ENCODE data around the gene DDAH1.
A peak's percentile ranks its signal among the peaks of the same experiment; 100 is the strongest.

DDAH1 gene

GRCh38 chr1:85379203-85380136 is 85.5 kb downstream of the DDAH1 start:
- no peak for FAIRE-seq
- TF ChIP-seq TAF1 (IDR thresholded peaks at IDR 0.05; ENCODE audit: borderline replicate concordance, low read depth, low read length) (no peak), POLR2A (IDR thresholded peaks at IDR 0.05; ENCODE audit: low read depth, low read length) (no peak), POLR2AphosphoS5 (IDR thresholded peaks at IDR 0.05; ENCODE audit: low read depth, low read length) (no peak)
- DNase-seq (ENCODE audit: insufficient read length) = no peak

GRCh38 chr1:85378534-85378933 is 86.4 kb downstream of the DDAH1 start:
- TF ChIP-seq POLR2A (IDR thresholded peaks at IDR 0.05; ENCODE audit: low read depth, low read length) (no peak), POLR2AphosphoS5 (IDR thresholded peaks at IDR 0.05; ENCODE audit: low read depth, low read length) (no peak), TAF1 (IDR thresholded peaks at IDR 0.05; ENCODE audit: borderline replicate concordance, low read depth, low read length) (no peak)
- FAIRE-seq = no peak
- DNase-seq (ENCODE audit: insufficient read length) = no peak

- no peak for DNase-seq (ENCODE audit: insufficient read length)
- FAIRE-seq = no peak
- TF ChIP-seq POLR2A (IDR thresholded peaks at IDR 0.05; ENCODE audit: low read depth, low read length) (no peak), TAF1 (IDR thresholded peaks at IDR 0.05; ENCODE audit: borderline replicate concordance, low read depth, low read length) (no peak)
Measured at GRCh38 chr1:85376356-85376755, 88.6 kb downstream of the DDAH1 start.

GRCh38 chr1:85375493-85375892 is 89.5 kb downstream of the DDAH1 start:
- FAIRE-seq (no peak), DNase-seq (ENCODE audit: insufficient read length) (no peak)
- no peak for TF ChIP-seq POLR2AphosphoS5 (IDR thresholded peaks at IDR 0.05; ENCODE audit: low read depth, low read length)
- TF ChIP-seq POLR2A (IDR thresholded peaks at IDR 0.05; ENCODE audit: low read depth, low read length) = no peak
- no peak for TF ChIP-seq TAF1 (IDR thresholded peaks at IDR 0.05; ENCODE audit: borderline replicate concordance, low read depth, low read length)

GRCh38 chr1:85374160-85374559 is 90.8 kb downstream of the DDAH1 start:
- no peak for DNase-seq (ENCODE audit: insufficient read length)

GRCh38 chr1:85373378-85373708 is 91.6 kb downstream of the DDAH1 start:
- TF ChIP-seq POLR2A (IDR thresholded peaks at IDR 0.05; ENCODE audit: low read depth, low read length) = no peak
- no peak for TF ChIP-seq POLR2AphosphoS5 (IDR thresholded peaks at IDR 0.05; ENCODE audit: low read depth, low read length)
- no peak for TF ChIP-seq TAF1 (IDR thresholded peaks at IDR 0.05; ENCODE audit: borderline replicate concordance, low read depth, low read length)
- DNase-seq (ENCODE audit: insufficient read length) (no peak), FAIRE-seq (no peak)

More at GRCh38 chr1:85374160-85374559, 90.8 kb downstream of the DDAH1 start:
- TF ChIP-seq POLR2AphosphoS5 (IDR thresholded peaks at IDR 0.05; ENCODE audit: low read depth, low read length) (no peak), TAF1 (IDR thresholded peaks at IDR 0.05; ENCODE audit: borderline replicate concordance, low read depth, low read length) (no peak), POLR2A (IDR thresholded peaks at IDR 0.05; ENCODE audit: low read depth, low read length) (no peak)
- peak; percentile 5 for FAIRE-seq

- no peak for DNase-seq (ENCODE audit: insufficient read length)
- no peak for FAIRE-seq
- TF ChIP-seq TAF1 (IDR thresholded peaks at IDR 0.05; ENCODE audit: borderline replicate concordance, low read depth, low read length) (no peak), POLR2A (IDR thresholded peaks at IDR 0.05; ENCODE audit: low read depth, low read length) (no peak), POLR2AphosphoS5 (IDR thresholded peaks at IDR 0.05; ENCODE audit: low read depth, low read length) (no peak)
Measured at GRCh38 chr1:85372683-85373377, 92.1 kb downstream of the DDAH1 start.

- DNase-seq (ENCODE audit: insufficient read length) (no peak), FAIRE-seq (no peak)
- no peak for TF ChIP-seq POLR2AphosphoS5 (IDR thresholded peaks at IDR 0.05; ENCODE audit: low read depth, low read length)
- TF ChIP-seq POLR2A (IDR thresholded peaks at IDR 0.05; ENCODE audit: low read depth, low read length) = no peak
- no peak for TF ChIP-seq TAF1 (IDR thresholded peaks at IDR 0.05; ENCODE audit: borderline replicate concordance, low read depth, low read length)
Measured at GRCh38 chr1:85371021-85371420, 93.9 kb downstream of the DDAH1 start.

- no peak for TF ChIP-seq TAF1 (IDR thresholded peaks at IDR 0.05; ENCODE audit: borderline replicate concordance, low read depth, low read length)
- TF ChIP-seq POLR2A (IDR thresholded peaks at IDR 0.05; ENCODE audit: low read depth, low read length) = no peak
- no peak for TF ChIP-seq POLR2AphosphoS5 (IDR thresholded peaks at IDR 0.05; ENCODE audit: low read depth, low read length)
- DNase-seq (ENCODE audit: insufficient read length) (no peak), FAIRE-seq (no peak)
Measured at GRCh38 chr1:85368073-85368770, 96.7 kb downstream of the DDAH1 start.

- DNase-seq (ENCODE audit: insufficient read length) (no peak), FAIRE-seq (no peak)
- TF ChIP-seq TAF1 (IDR thresholded peaks at IDR 0.05; ENCODE audit: borderline replicate concordance, low read depth, low read length) (no peak), POLR2A (IDR thresholded peaks at IDR 0.05; ENCODE audit: low read depth, low read length) (no peak), POLR2AphosphoS5 (IDR thresholded peaks at IDR 0.05; ENCODE audit: low read depth, low read length) (no peak)
Measured at GRCh38 chr1:85366391-85367170, 98.4 kb downstream of the DDAH1 start.

- FAIRE-seq = no peak
Measured at GRCh38 chr1:85365851-85366250, 99.1 kb downstream of the DDAH1 start.

More at GRCh38 chr1:85365851-85366250, 99.1 kb downstream of the DDAH1 start:
- no peak for DNase-seq (ENCODE audit: insufficient read length)
- TF ChIP-seq POLR2AphosphoS5 (IDR thresholded peaks at IDR 0.05; ENCODE audit: low read depth, low read length) (no peak), POLR2A (IDR thresholded peaks at IDR 0.05; ENCODE audit: low read depth, low read length) (no peak), TAF1 (IDR thresholded peaks at IDR 0.05; ENCODE audit: borderline replicate concordance, low read depth, low read length) (no peak)
